ENCODE measurements around the gene DHX35.

DHX35 gene

GRCh38 chr20:39032997-39033396 lies 70.9 kb downstream of the DHX35 start:
- DNase-seq = no peak

- DNase-seq = no peak
These were observed 73.9 kb downstream of the DHX35 start for GRCh38 chr20:39036011-39036410.

- no peak for DNase-seq
These were observed 74.7 kb downstream of the DHX35 start for GRCh38 chr20:39036851-39037250.

GRCh38 chr20:39038047-39038446 lies 75.9 kb downstream of the DHX35 start:
- no peak for DNase-seq

- no peak for DNase-seq
These were observed 76.4 kb downstream of the DHX35 start for GRCh38 chr20:39038495-39038894.

- no peak for DNase-seq
These were observed 77.1 kb downstream of the DHX35 start for GRCh38 chr20:39039261-39039660.

- no peak for DNase-seq
These were observed 78.0 kb downstream of the DHX35 start for GRCh38 chr20:39040116-39040515.

- no peak for DNase-seq
These were observed 78.9 kb downstream of the DHX35 start for GRCh38 chr20:39041067-39041466.

- no peak for DNase-seq
These were observed 80.4 kb downstream of the DHX35 start for GRCh38 chr20:39042279-39043150.

- DNase-seq = no peak
These were observed 82.4 kb downstream of the DHX35 start for GRCh38 chr20:39044501-39044900.

GRCh38 chr20:39045676-39046075 lies 83.5 kb downstream of the DHX35 start:
- no peak for DNase-seq

GRCh38 chr20:39047417-39047985 lies 85.4 kb downstream of the DHX35 start:
- no peak for DNase-seq

GRCh38 chr20:39048000-39048696 lies 86.0 kb downstream of the DHX35 start:
- no peak for DNase-seq

- no peak for DNase-seq
These were observed 87.0 kb downstream of the DHX35 start for GRCh38 chr20:39049148-39049547.

GRCh38 chr20:39049684-39050554 lies 87.8 kb downstream of the DHX35 start:
- DNase-seq = no peak

- no peak for DNase-seq
These were observed 88.4 kb downstream of the DHX35 start for GRCh38 chr20:39050555-39050902.

- DNase-seq = no peak
These were observed 90.5 kb downstream of the DHX35 start for GRCh38 chr20:39052676-39053075.

GRCh38 chr20:39057143-39057542 lies 95.0 kb downstream of the DHX35 start:
- DNase-seq = no peak

GRCh38 chr20:39057911-39058310 lies 95.8 kb downstream of the DHX35 start:
- DNase-seq = no peak

GRCh38 chr20:39059036-39059435 lies 96.9 kb downstream of the DHX35 start:
- DNase-seq = no peak

GRCh38 chr20:39066471-39067242 lies 104.5 kb downstream of the DHX35 start:
- no peak for DNase-seq

GRCh38 chr20:39067526-39068216 lies 105.5 kb downstream of the DHX35 start:
- DNase-seq = no peak
